ENCODE data around the gene LRP4.
"Not testable (repeated sequence)": the region's sequence is repeated elsewhere in the genome, so short reads cannot be mapped to it uniquely, and the experiment has no call there.

The LRP4 gene

DNA sequence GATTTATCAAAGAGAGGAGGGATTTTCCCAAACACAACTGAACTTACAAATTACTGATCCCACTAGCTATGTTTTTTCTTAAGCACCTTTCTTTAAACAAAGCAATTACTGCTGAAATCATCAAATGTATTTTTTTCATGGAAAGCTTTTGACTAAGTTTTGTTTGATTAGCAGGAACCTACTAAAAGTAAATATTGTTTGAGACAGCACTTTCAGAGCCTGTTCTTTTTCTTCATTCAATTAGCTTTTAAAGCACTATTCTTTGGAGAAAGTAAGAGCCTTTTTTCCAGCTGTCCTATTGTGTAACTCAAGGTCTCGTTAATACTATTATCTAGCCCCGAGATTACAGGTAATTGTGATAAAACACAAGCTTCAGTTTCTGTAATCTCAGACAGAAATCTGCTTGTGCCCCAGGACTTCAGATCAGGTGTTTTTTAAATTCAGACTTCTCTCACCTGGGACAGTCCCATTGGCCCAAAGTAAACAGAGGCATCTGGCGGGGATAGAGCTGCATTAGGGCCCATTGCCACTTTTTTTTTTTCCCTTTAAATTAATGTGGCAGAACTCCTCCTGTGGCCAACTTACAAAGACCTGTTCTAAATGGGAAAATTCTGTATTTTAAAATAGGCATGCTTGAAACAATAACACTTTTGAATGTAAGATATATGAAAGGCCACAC, 29.2 kb upstream of the LRP4 start:
- no peaks in the 10 kb centered on the region for H3K36me3 Mint-ChIP-seq (ENCODE audit: low read depth)
- H3K9me3 Mint-ChIP-seq: no peaks in the 10 kb centered on the region
- H3K27me3 Mint-ChIP-seq (ENCODE audit: low read depth): no peaks in the 10 kb centered on the region
- H3K4me1 Mint-ChIP-seq (ENCODE audit: low read depth): peaks cover 5% of the 10 kb centered on the region
- no peak overlapping the region for H3K27ac Mint-ChIP-seq
- no peak overlapping the region for H3K4me3 Mint-ChIP-seq
- DNase-seq (ENCODE audit: low spot score): no peak

DNA sequence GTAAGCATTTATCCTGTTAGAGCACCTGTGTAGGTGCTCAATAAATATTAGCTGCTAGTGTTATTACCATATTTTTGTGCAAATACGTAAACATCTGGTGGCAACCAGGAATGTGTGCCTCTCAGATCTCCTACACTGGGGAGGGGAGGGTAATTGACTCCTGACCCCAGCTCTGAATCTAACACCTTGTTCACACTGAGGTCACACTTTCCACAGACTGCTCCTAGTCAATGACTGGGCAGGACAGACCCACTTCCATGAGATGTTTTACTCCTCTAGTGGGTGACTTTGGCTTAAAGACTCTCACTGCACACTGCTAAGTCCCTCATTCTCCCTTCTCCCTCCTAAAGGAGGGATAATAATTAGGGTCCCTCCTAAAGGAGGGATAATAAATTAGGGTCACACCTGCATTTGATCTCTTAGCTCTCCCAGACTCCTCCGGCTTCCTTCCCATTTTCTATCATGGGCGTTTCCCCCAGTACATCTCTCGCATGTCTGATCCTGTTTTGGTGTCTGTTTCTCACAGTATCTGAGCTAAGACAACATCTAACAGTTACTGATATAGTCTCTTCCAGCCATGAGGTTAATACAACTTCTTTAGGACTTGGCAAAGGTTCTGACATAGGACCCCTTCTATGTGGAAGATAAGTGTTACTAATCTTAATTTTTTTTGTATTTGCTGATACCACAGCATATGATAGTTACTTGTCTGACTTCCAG, 26.2 kb upstream of the LRP4 start:
- DNase-seq (ENCODE audit: low spot score): no peak
- no peak overlapping the region for H3K27ac Mint-ChIP-seq
- no peaks in the 10 kb centered on the region for H3K9me3 Mint-ChIP-seq
- H3K4me1 Mint-ChIP-seq (ENCODE audit: low read depth): no peaks in the 10 kb centered on the region
- H3K4me3 Mint-ChIP-seq: no peak overlapping the region
- no peaks in the 10 kb centered on the region for H3K27me3 Mint-ChIP-seq (ENCODE audit: low read depth)
- H3K36me3 Mint-ChIP-seq (ENCODE audit: low read depth): no peaks in the 10 kb centered on the region

DNA sequence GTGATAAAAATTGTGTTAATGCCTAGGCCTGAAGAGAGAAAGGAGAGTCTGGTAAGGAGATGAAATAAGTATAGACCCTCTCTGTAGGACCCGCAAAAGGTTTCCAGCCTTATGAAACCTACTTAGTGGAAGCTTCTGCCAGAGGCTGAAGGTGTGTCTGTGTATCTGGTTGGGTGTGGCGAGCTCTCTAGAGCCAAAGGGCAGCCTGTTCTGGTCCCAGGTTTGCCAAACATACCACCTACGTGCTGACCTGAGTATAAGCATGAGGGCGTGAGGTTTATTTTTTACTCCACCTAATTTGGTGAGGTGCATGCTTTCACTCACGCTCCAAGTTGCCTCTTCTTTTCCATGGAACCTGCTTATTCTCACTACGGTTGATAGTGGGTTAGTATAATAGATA, 23.8 kb upstream of the LRP4 start:
- Mint-ChIP-seq H3K27ac (no peak overlapping the region), H3K36me3 (ENCODE audit: low read depth) (no peaks in the 10 kb centered on the region), H3K27me3 (ENCODE audit: low read depth) (no peaks in the 10 kb centered on the region), H3K4me1 (ENCODE audit: low read depth) (peaks cover 1% of the 10 kb centered on the region), H3K4me3 (no peak overlapping the region), H3K9me3 (no peaks in the 10 kb centered on the region)
- no peak for DNase-seq (ENCODE audit: low spot score)

DNA sequence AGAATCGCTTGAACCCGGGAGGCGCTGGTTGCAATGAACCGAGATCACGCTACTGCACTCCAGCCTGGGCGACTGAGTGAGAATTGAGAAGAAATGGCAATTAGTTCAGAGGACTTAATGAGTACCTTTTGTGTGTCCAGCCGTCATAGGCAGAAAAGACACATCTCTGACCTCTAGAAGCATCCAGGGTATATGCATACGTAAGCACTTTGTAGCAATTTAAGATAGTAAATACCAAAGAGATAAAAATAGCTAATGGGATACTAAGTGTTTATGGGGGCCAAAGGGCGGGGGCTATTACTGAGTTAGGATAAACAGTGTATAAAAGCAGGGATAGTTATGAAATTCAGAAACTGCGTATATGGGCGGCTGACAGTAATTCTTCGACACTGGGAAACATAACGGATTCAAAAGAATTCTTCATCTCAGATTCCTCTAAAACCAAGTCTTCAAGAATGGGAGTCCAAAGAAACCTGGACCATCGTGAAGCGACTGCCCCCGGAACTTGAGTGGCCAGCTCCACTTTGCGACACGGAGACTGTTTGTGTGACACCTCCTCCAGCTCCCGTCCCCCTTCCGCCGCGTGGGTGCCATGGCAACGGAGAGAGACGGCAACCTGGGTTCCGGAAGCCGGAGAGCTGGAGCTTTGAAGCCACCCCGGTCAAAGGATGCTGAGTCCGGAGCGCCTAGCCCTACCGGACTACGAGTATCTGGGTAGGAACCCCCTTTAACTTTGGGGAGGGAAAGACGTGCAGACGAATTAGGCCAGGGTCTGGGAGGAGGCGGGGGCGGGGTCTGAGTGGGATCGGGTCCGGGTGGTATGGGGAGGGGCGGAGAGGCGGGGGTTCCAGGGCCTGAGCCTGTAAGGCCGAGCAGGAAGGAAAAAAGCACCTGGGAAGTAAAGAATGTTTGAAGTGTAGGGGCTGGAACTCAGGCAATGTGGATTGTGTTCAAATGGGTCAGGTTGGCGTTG, 18.1 kb upstream of the LRP4 start, which contains the start of gene CSTPP1:
TSS of gene CSTPP1 (plus strand) at position 624 of the 973 bp plus-strand sequence. CDS start at position 669, 45 bp downstream.
- H3K27ac Mint-ChIP-seq: peak within 1 kb of the TSS; percentile 83
- peak within 1 kb of the TSS; percentile 95 for H3K4me3 Mint-ChIP-seq
- no peaks in the 10 kb centered on the region for H3K9me3 Mint-ChIP-seq
- H3K36me3 Mint-ChIP-seq (ENCODE audit: low read depth): peaks cover 4% of the 10 kb centered on the region
- peak; percentile 89 for DNase-seq (ENCODE audit: low spot score)
- H3K27me3 Mint-ChIP-seq (ENCODE audit: low read depth): peaks cover 2% of the 10 kb centered on the region
- H3K4me1 Mint-ChIP-seq (ENCODE audit: low read depth): peaks cover 14% of the 10 kb centered on the region

DNA sequence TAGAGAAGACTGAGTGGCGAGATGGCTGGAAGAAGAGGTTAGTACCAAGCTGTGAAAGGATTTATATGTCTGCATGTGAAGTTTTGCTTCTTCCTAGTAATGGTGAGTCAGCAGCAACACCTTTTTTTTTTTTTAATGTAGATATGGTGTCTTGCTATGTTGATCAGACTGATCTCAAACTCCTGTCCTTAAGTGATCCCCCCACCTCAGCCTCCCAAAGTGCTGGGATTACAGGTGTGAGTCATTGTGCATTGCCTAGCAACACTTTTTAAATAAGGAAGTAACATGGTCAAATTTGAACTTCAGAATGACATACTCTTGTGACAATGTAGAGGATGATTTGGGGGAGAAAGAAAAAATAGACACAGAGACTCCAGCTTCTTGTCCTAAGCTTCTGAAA, 11.7 kb upstream of the LRP4 start:
- Mint-ChIP-seq H3K27me3 (ENCODE audit: low read depth) (peaks cover 11% of the 10 kb centered on the region), H3K4me3 (no peak overlapping the region), H3K4me1 (ENCODE audit: low read depth) (no peaks in the 10 kb centered on the region), H3K36me3 (ENCODE audit: low read depth) (no peaks in the 10 kb centered on the region), H3K27ac (no peak overlapping the region), H3K9me3 (no peaks in the 10 kb centered on the region)
- no peak for DNase-seq (ENCODE audit: low spot score)

DNA sequence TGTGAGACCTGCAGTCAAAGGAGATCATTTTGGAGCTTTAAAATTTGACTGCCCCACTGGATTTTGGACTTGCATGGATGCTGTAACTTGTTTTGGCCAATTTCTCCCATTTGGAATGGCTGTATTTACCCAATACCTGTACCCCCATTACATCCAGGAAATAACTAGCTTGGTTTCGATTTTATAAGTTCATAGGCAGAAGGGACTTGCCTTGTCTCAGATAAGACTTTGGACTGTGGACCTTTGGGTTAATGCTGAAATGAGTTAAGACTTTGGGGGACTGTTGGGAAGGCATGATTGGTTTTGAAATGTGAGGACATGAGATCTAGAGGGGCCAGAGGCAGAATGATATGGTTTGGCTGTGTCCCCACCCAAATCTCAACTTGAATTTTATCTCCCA, 10.4 kb upstream of the LRP4 start:
- H3K36me3 Mint-ChIP-seq (ENCODE audit: low read depth); H3K27me3 Mint-ChIP-seq (ENCODE audit: low read depth); H3K4me1 Mint-ChIP-seq (ENCODE audit: low read depth); H3K4me3 Mint-ChIP-seq; H3K27ac Mint-ChIP-seq; H3K9me3 Mint-ChIP-seq; DNase-seq (ENCODE audit: low spot score): not testable (repeated sequence)

DNA sequence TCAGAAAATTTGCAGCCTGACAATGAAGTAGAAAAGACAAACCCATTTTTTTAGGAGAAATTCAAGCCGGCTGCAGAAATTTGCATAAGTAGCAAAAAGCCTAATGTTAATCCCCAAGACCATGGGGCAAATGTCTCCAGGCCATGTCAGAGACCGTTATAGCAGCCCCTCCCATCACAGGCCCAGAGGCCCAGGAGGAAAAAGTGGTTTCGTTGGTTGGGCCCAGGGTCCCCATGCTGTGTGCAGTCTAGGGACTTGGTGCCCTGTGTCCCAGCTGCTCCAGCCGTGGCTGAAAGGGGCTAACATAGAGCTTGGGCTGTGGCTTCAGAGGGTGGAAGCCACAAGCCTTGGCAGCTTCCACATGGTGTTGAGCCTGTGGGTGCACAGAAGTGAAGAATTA, 9.6 kb upstream of the LRP4 start:
- H3K4me1 Mint-ChIP-seq (ENCODE audit: low read depth); DNase-seq (ENCODE audit: low spot score); H3K9me3 Mint-ChIP-seq; H3K27me3 Mint-ChIP-seq (ENCODE audit: low read depth); H3K36me3 Mint-ChIP-seq (ENCODE audit: low read depth); H3K27ac Mint-ChIP-seq; H3K4me3 Mint-ChIP-seq: not testable (repeated sequence)

DNA sequence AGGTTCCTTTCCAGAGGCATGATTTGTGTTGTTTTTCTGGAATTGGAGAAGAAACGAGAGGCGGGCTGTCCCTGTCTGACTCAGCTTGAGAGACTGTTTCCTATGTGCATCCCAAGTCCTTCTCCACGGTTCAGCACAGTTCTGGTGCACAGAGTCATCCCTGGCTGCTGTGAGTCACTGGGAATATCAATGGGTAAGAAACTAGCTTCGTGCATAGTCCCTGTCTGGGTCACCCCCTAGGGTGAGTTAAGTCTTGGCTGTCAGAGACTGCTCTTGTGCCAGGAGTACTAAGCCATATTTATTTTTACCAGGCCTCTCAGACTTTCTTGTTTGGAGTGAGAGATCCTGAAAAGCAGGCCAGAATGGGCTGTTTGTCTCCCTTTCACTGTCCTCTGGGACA, 2.4 kb upstream of the LRP4 start:
- DNase-seq (ENCODE audit: low spot score): no peak
- peaks cover 20% of the 10 kb centered on the region for H3K4me1 Mint-ChIP-seq (ENCODE audit: low read depth)
- H3K36me3 Mint-ChIP-seq (ENCODE audit: low read depth): no peaks in the 10 kb centered on the region

DNA sequence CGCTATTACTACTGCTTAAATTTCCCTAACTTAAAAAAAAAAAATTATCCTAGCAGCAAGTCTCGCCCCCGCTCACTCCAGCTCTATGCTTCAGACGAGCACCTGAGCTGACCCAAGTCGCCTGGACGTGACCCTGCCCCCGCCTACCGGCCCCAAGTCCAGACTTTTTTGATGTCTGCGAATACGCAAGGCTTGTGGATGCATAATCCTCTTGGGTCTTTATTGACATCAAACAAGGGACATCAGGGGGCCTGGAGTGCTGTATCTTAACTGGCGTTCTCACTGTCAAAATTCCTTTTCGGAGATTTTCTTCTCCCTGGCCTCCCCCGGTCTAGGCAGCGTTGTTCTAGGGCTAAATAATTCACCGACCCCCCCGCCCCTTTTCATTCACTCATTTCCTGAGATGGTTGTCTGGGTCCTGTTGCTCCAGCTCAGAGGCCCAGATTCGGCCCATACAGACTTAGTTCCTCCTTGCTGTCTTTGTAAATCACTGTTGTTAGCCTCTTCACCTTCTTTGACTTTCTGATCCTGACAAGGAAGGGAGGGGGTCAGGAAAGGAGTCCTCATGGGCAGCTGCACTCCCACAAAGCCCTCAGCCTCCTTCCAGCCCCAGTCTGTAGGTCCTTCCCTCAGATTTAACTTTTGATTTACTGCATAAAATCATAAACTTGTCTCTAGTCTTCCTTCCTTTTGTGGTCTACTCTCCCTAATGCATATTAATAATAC, 601 bp upstream of the LRP4 start:
- Mint-ChIP-seq H3K9me3 (no peaks in the 10 kb centered on the region), H3K4me3 (peak overlapping the region; percentile 70), H3K27me3 (ENCODE audit: low read depth) (peaks cover 55% of the 10 kb centered on the region), H3K36me3 (ENCODE audit: low read depth) (no peaks in the 10 kb centered on the region), H3K4me1 (ENCODE audit: low read depth) (peaks cover 20% of the 10 kb centered on the region), H3K27ac (no peak overlapping the region)
- no peak for DNase-seq (ENCODE audit: low spot score)

More for the DNA sequence above, 2.4 kb upstream of the LRP4 start:
- Mint-ChIP-seq H3K4me3 (no peak overlapping the region), H3K27ac (no peak overlapping the region), H3K9me3 (no peaks in the 10 kb centered on the region), H3K27me3 (ENCODE audit: low read depth) (peaks cover 40% of the 10 kb centered on the region)

DNA sequence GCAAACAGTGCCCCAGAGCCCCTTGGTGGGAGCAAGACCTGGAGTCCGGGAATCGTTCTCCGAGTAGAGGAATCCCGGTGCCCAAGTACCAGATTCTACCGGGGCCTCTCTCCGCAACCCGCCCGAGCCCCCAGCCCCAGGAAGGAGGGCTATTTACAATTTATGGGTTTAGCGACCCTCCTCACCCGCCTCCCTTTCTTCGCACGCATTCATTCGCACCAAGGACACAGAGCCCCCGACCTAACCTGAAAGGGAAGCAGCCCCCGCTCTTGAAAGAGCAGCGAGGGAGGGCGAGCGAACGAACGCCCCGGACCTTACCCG, 628 bp downstream of the LRP4 start:
- no peak for DNase-seq (ENCODE audit: low spot score)
- Mint-ChIP-seq H3K27me3 (ENCODE audit: low read depth) (peaks cover 67% of the 10 kb centered on the region), H3K4me3 (peak overlapping the region; percentile 57), H3K9me3 (no peaks in the 10 kb centered on the region), H3K4me1 (ENCODE audit: low read depth) (peaks cover 20% of the 10 kb centered on the region), H3K36me3 (ENCODE audit: low read depth) (no peaks in the 10 kb centered on the region), H3K27ac (no peak overlapping the region)

DNA sequence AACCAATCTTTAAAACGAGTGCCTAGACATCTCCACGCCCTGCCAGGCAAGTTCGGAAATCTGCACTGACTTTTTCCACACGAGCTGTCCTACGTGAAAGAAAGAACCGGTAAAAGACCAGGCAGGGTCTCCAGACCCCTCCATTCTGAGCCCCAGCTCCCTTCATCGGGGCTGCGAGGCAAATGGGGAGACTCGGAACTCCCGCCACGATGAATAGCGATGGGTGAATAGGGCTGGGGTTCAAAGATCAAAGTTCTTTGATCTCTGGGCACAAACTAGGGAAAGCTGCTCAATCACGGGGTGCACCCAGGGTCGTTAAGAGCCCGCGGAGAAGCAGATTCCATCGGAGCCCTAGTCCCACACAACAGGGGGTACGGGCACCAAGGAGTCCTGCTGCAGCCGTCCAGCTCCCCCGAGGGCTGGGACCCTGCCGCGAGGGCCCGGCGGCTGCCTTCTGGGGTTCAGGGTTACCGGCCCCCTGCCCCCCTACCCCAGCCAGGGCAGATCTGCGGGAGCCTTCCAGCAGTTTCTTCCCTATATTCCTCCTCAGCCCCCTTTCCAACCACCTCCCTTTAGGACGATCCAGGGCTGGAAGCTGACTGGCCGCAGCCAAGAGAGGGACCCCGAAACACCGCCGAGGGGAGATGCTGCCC, 1.1 kb downstream of the LRP4 start:
- Mint-ChIP-seq H3K36me3 (ENCODE audit: low read depth) (no peaks in the 10 kb centered on the region), H3K27me3 (ENCODE audit: low read depth) (peaks cover 71% of the 10 kb centered on the region), H3K4me1 (ENCODE audit: low read depth) (peaks cover 20% of the 10 kb centered on the region), H3K27ac (no peak overlapping the region), H3K4me3 (peak overlapping the region; percentile 60), H3K9me3 (no peaks in the 10 kb centered on the region)
- DNase-seq (ENCODE audit: low spot score): no peak

DNA sequence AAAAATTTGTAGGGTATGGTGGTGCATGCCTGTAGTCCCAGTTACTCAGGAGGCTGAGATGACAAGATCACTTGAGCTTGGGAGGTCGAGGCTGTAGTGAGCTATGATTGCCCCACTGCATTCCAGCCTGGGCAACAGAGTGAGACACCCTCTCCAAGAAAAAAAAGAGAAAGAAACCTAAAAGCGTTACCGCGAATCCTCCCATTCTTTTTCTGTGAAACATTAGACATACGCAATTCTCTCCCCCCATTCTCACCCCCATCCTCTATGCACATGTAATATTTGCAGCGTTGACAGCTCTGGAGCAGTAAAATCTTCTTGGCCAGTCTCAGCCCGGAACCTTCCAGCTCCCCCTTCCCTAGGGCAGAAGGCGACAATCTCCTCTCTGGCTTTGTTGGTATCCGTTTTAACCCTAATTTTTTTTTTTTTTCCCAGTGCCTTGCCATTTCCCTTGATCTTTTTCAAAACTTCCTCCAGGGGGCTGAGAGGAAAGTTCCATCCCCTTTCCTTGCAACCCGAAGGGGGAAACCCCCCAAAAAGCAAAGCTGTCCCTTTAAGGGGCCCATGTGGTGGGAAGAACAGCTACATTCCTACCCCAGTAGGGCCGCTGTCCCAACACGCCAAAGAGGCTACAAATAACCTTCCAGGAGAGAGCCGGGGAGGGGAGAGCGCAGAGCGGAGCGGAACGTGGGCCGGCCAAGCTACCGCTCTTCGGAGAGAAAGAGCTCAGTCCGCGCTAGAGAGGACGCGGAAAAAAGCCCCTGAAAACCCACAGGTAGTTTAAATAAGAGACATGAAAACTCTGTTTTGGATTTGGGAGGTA, 1.9 kb downstream of the LRP4 start:
- no peaks in the 10 kb centered on the region for H3K36me3 Mint-ChIP-seq (ENCODE audit: low read depth)
- peak overlapping the region; percentile 60 for H3K4me3 Mint-ChIP-seq
- peaks cover 76% of the 10 kb centered on the region for H3K27me3 Mint-ChIP-seq (ENCODE audit: low read depth)
- H3K4me1 Mint-ChIP-seq (ENCODE audit: low read depth): peaks cover 20% of the 10 kb centered on the region
- no peak for DNase-seq (ENCODE audit: low spot score)
- no peak overlapping the region for H3K27ac Mint-ChIP-seq
- no peaks in the 10 kb centered on the region for H3K9me3 Mint-ChIP-seq

Measured in T-helper 2 cell treated with Interferon-gamma antibody and Interleukin-4, amounts not matched to agents 5 μg/mL and 100 μg/mL, for 36 hours (primary cell).